ENCODE measurements around the gene SLC12A6. TPM values are rescaled to one million over a fixed set of nuclear protein-coding genes. Genes with fewer than 3 reads are reported as not detected.
"Not testable (repeated sequence)": the region's sequence is repeated elsewhere in the genome, so short reads cannot be mapped to it uniquely, and the experiment has no call there.

SLC12A6 gene
- 61.3 and 74.4 TPM in 2 replicates for total RNA-seq

DNA sequence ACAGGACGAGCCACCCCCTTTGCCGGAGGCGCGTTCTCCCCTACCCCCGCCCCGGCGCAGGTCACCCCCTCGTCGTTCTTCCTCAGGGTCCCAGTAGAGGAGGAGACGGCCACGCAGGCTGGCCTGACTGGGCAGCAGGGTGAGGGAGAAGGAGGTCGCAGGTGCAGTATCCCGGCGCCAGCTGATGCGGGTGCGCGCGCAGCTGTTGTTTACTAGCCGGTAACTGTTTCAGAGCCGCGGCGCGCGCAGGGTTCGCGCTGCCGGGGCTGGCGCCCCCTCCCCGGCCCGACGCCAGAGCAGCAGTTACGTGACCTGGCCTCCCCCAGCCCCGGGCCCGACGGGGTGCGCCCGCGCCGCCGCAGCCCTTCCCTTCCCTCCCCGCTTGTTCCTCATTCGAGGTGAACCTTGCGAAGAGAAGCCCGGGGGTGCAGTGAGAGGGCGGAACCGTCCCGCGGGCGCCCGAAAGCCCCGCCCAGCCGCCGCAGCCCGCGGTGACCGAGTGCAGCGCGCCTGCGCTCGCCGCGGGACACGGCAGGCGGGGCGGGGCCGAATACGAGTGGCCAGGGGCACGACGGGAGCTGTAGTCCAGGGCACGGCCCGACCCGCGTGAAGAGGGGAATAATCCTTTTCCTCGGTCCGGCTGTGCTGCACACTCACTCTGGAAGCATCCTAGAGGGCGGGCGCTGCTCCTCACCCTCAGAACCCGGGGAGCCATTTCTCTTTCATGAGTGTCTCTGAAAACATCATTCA lies at the start of gene SLC12A6:
TSS of gene SLC12A6 (minus strand) at position 225 of the 750 bp plus-strand sequence. CDS start 1,101 bp downstream, outside the sequence.
- H3K4me1 Mint-ChIP-seq = peaks cover 66% of the 10 kb centered on the region

GRCh38 chr15:34381829-34382521 lies 44.4 kb upstream of the SLC12A6 start:
- CTCF ChIA-PET; intact Hi-C loops (cut with micrococcal nuclease): not testable (repeated sequence)

More for the DNA sequence above, at the start of gene SLC12A6:
- Mint-ChIP-seq H3K4me3 (peak within 1 kb of the TSS; percentile 99), H3K27ac (peak within 1 kb of the TSS; percentile 99), H3K27me3 (no peaks in the 10 kb centered on the region), H3K36me3 (ENCODE audit: low read depth) (peaks cover 34% of the 10 kb centered on the region), H3K9me3 (no peaks in the 10 kb centered on the region)
- POLR2A ChIA-PET = interaction anchor here (0.7 to 8.0 kb wide), 10 partner anchors 10 to 246 kb away, joined by 4 to 113 read pairs (median 6); partner anchors contain the start of genes EMC4, EMC7, GOLGA8B and LPCAT4
- TF ChIP-seq, protein P1, sequence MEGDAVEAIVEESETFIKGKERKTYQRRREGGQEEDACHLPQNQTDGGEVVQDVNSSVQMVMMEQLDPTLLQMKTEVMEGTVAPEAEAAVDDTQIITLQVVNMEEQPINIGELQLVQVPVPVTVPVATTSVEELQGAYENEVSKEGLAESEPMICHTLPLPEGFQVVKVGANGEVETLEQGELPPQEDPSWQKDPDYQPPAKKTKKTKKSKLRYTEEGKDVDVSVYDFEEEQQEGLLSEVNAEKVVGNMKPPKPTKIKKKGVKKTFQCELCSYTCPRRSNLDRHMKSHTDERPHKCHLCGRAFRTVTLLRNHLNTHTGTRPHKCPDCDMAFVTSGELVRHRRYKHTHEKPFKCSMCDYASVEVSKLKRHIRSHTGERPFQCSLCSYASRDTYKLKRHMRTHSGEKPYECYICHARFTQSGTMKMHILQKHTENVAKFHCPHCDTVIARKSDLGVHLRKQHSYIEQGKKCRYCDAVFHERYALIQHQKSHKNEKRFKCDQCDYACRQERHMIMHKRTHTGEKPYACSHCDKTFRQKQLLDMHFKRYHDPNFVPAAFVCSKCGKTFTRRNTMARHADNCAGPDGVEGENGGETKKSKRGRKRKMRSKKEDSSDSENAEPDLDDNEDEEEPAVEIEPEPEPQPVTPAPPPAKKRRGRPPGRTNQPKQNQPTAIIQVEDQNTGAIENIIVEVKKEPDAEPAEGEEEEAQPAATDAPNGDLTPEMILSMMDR (IDR thresholded peaks at IDR 0.05) = no peak
- intact Hi-C loops (cut with micrococcal nuclease) = loop anchor here (1.0 to 2.0 kb wide), 2 partner anchors 9 to 19 kb away; no protein-coding TSS in a partner anchor
- DNase-seq = peak; percentile 93
- CTCF ChIA-PET = interaction anchor here (0.5 to 2.4 kb wide), 3 partner anchors 12 to 250 kb away, joined by 3 to 6 read pairs (median 6); no protein-coding TSS in a partner anchor
- ATAC-seq (ENCODE audit: low read depth) = peak; percentile 82

DNA sequence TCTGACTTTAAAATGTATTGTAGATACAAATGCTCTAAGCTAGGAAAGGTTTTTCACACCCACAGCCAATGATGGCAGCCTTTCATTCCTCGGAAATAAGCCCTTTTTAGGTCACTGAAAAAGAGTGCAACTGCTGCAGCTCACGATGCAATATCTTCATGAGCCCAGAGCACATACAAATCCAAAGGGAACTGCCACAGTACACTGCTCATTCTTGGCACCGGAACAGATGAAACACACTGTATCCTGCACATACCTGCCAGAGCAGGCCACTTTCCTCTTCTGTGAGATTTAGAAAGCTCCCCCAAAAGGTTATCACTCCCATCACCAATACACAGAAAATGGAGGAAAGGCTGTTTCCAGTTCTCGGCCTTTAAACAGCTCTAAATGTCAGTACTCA lies 42.9 kb upstream of the SLC12A6 start:
- not testable (repeated sequence) for H3K9me3 Mint-ChIP-seq; ATAC-seq (ENCODE audit: low read depth); H3K36me3 Mint-ChIP-seq (ENCODE audit: low read depth)

More at GRCh38 chr15:34381829-34382521, 44.4 kb upstream of the SLC12A6 start:
- H3K27ac Mint-ChIP-seq; H3K4me1 Mint-ChIP-seq; H3K4me3 Mint-ChIP-seq; DNase-seq; H3K9me3 Mint-ChIP-seq; POLR2A ChIA-PET; H3K36me3 Mint-ChIP-seq (ENCODE audit: low read depth); H3K27me3 Mint-ChIP-seq; ATAC-seq (ENCODE audit: low read depth): not testable (repeated sequence)

GRCh38 chr15:34376856-34377255 lies 39.3 kb upstream of the SLC12A6 start:
- peaks cover 4% of the 10 kb centered on the region for H3K36me3 Mint-ChIP-seq (ENCODE audit: low read depth)
- ATAC-seq (ENCODE audit: low read depth) (no peak), DNase-seq (no peak)
- no peak overlapping the region for H3K4me3 Mint-ChIP-seq
- H3K27me3 Mint-ChIP-seq = no peaks in the 10 kb centered on the region
- no peaks in the 10 kb centered on the region for H3K4me1 Mint-ChIP-seq
- H3K9me3 Mint-ChIP-seq = no peaks in the 10 kb centered on the region
- TF ChIP-seq, protein P1 (IDR thresholded peaks at IDR 0.05) = no peak
- POLR2A ChIA-PET = no interaction called here
- no peak overlapping the region for H3K27ac Mint-ChIP-seq
- CTCF ChIA-PET = no interaction called here
- intact Hi-C loops (cut with micrococcal nuclease) = no loop called here

More for the DNA sequence above, 42.9 kb upstream of the SLC12A6 start:
- intact Hi-C loops (cut with micrococcal nuclease); H3K27me3 Mint-ChIP-seq; H3K4me3 Mint-ChIP-seq; POLR2A ChIA-PET; DNase-seq; H3K4me1 Mint-ChIP-seq; H3K27ac Mint-ChIP-seq; CTCF ChIA-PET: not testable (repeated sequence)

DNA sequence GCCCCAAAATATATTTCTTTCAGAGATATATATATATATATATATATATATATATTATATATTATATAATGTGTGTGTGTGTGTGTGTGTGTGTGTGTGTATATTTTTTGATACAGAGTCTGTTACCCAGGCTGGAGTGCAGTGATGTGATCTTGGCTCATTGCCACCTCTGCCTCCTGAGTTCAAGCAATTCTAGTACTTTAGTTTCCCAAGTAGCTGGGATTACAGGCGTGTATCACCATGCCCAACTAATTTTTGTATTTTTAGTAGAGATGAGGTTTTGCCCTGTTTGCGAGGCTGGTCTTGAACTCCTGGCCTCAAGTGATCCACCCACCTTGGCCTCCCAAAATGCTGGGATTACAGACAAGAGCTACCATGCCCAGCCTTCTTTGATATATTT lies 38.0 kb upstream of the SLC12A6 start:
- H3K4me3 Mint-ChIP-seq; H3K36me3 Mint-ChIP-seq (ENCODE audit: low read depth); DNase-seq; H3K27me3 Mint-ChIP-seq; H3K4me1 Mint-ChIP-seq; H3K27ac Mint-ChIP-seq; ATAC-seq (ENCODE audit: low read depth); H3K9me3 Mint-ChIP-seq; intact Hi-C loops (cut with micrococcal nuclease); POLR2A ChIA-PET: not testable (repeated sequence)
- CTCF ChIA-PET = interaction anchor here (0.9 to 1.1 kb wide), 2 partner anchors 134 to 264 kb away, joined by 3 read pairs; no protein-coding TSS in a partner anchor

DNA sequence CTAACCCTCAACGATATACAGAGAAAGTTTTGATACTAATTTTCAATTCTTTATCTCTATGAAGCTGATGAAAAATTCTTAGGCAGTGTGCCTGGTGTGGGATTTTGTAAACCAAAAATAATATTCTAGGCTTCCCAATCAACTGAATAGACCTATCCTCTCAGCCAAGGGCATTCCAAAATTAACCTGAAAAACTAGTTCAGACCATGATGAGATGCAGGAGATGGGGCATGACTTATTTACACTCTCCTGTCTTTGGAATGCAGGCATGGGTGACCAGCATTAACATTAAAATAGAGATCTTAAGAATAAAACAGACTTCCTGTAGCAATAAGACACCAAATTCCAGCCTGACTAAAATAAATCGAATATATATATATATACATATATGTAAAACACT lies 37.2 kb upstream of the SLC12A6 start:
- H3K27ac Mint-ChIP-seq = no peak overlapping the region
- H3K9me3 Mint-ChIP-seq = no peaks in the 10 kb centered on the region
- intact Hi-C loops (cut with micrococcal nuclease) = no loop called here
- TF ChIP-seq, protein P1 (IDR thresholded peaks at IDR 0.05) = no peak
- no peaks in the 10 kb centered on the region for H3K36me3 Mint-ChIP-seq (ENCODE audit: low read depth)
- ATAC-seq (ENCODE audit: low read depth) = no peak
- ChIA-PET POLR2A (no interaction called here), CTCF (no interaction called here)
- DNase-seq = no peak
- H3K27me3 Mint-ChIP-seq = no peaks in the 10 kb centered on the region
- no peak overlapping the region for H3K4me3 Mint-ChIP-seq
- H3K4me1 Mint-ChIP-seq = peaks cover 8% of the 10 kb centered on the region
